ENCODE data around the gene MAP2K5.

Gene MAP2K5

GRCh38 chr15:67512140-67512539 is 30.4 kb upstream of the MAP2K5 start:
- no peak overlapping the region for H3K4me3 ChIP-seq (replicated peaks; ENCODE audit: low read depth, low read length)
- DNase-seq (ENCODE audit: extremely low read depth, low read depth) = no peak
- no peak for TF ChIP-seq CTCF (IDR thresholded peaks at IDR 0.05; ENCODE audit: low read depth, low read length, missing control alignments)

- no peak overlapping the region for H3K4me3 ChIP-seq (replicated peaks; ENCODE audit: low read depth, low read length)
- DNase-seq (ENCODE audit: extremely low read depth, low read depth) = no peak
- TF ChIP-seq CTCF (IDR thresholded peaks at IDR 0.05; ENCODE audit: low read depth, low read length, missing control alignments) = no peak
Measured at GRCh38 chr15:67512933-67513714, 29.4 kb upstream of the MAP2K5 start.

- no peak for DNase-seq (ENCODE audit: extremely low read depth, low read depth)
- no peak overlapping the region for H3K4me3 ChIP-seq (replicated peaks; ENCODE audit: low read depth, low read length)
- no peak for TF ChIP-seq CTCF (IDR thresholded peaks at IDR 0.05; ENCODE audit: low read depth, low read length, missing control alignments)
Measured at GRCh38 chr15:67515090-67515489, 27.4 kb upstream of the MAP2K5 start.

GRCh38 chr15:67515557-67515956 is 26.9 kb upstream of the MAP2K5 start:
- no peak for TF ChIP-seq CTCF (IDR thresholded peaks at IDR 0.05; ENCODE audit: low read depth, low read length, missing control alignments)
- no peak overlapping the region for H3K4me3 ChIP-seq (replicated peaks; ENCODE audit: low read depth, low read length)
- DNase-seq (ENCODE audit: extremely low read depth, low read depth) = no peak

GRCh38 chr15:67520321-67521028 is 22.0 kb upstream of the MAP2K5 start:
- DNase-seq (ENCODE audit: extremely low read depth, low read depth) = no peak

More at GRCh38 chr15:67520321-67521028, 22.0 kb upstream of the MAP2K5 start:
- H3K4me3 ChIP-seq (replicated peaks; ENCODE audit: low read depth, low read length) = peak overlapping the region; percentile 96
- TF ChIP-seq CTCF (IDR thresholded peaks at IDR 0.05; ENCODE audit: low read depth, low read length, missing control alignments) = no peak
